ENCODE results near the gene CDRT4. TPM values are rescaled to one million over a fixed set of nuclear protein-coding genes. Genes with fewer than 3 reads are reported as not detected.

The CDRT4 gene
- total RNA-seq, 1 donor from 2014 or later = 10.1 TPM

- no peaks in the 10 kb centered on the region for H3K9me3 Mint-ChIP-seq (ENCODE audit: unreplicated experiment)
- H3K36me3 Mint-ChIP-seq (ENCODE audit: unreplicated experiment) = peaks cover 3% of the 10 kb centered on the region
- TF ChIP-seq CTCF (IDR thresholded peaks at IDR 0.05) = no peak
- no peak for DNase-seq (ENCODE audit: extremely low spot score, unreplicated experiment)
- H3K27ac Mint-ChIP-seq (ENCODE audit: unreplicated experiment) = no peak overlapping the region
- peaks cover 52% of the 10 kb centered on the region for H3K4me1 Mint-ChIP-seq (ENCODE audit: unreplicated experiment)
- no peak overlapping the region for H3K4me3 Mint-ChIP-seq (ENCODE audit: unreplicated experiment)
- no peaks in the 10 kb centered on the region for H3K27me3 Mint-ChIP-seq (ENCODE audit: unreplicated experiment)
Observed at GRCh38 chr17:15412606-15413005, 54.8 kb downstream of the CDRT4 start.

- no peak for DNase-seq (ENCODE audit: extremely low spot score, unreplicated experiment)
- Mint-ChIP-seq H3K9me3 (ENCODE audit: unreplicated experiment) (no peaks in the 10 kb centered on the region), H3K36me3 (ENCODE audit: unreplicated experiment) (no peaks in the 10 kb centered on the region), H3K27me3 (ENCODE audit: unreplicated experiment) (no peaks in the 10 kb centered on the region), H3K4me3 (ENCODE audit: unreplicated experiment) (no peak overlapping the region), H3K27ac (ENCODE audit: unreplicated experiment) (peak overlapping the region; percentile 44), H3K4me1 (ENCODE audit: unreplicated experiment) (peaks cover 55% of the 10 kb centered on the region)
- no peak for TF ChIP-seq CTCF (IDR thresholded peaks at IDR 0.05)
Observed at GRCh38 chr17:15411384-15412198, 55.8 kb downstream of the CDRT4 start.

GRCh38 chr17:15409721-15410250, 57.6 kb downstream of the CDRT4 start:
- TF ChIP-seq CTCF (IDR thresholded peaks at IDR 0.05) = no peak
- peaks cover 62% of the 10 kb centered on the region for H3K4me1 Mint-ChIP-seq (ENCODE audit: unreplicated experiment)
- DNase-seq (ENCODE audit: extremely low spot score, unreplicated experiment) = no peak
- H3K27me3 Mint-ChIP-seq (ENCODE audit: unreplicated experiment) = no peaks in the 10 kb centered on the region
- H3K9me3 Mint-ChIP-seq (ENCODE audit: unreplicated experiment) = no peaks in the 10 kb centered on the region
- H3K27ac Mint-ChIP-seq (ENCODE audit: unreplicated experiment) = peak overlapping the region; percentile 92
- no peak overlapping the region for H3K4me3 Mint-ChIP-seq (ENCODE audit: unreplicated experiment)
- no peaks in the 10 kb centered on the region for H3K36me3 Mint-ChIP-seq (ENCODE audit: unreplicated experiment)

GRCh38 chr17:15408803-15409202, 58.6 kb downstream of the CDRT4 start:
- Mint-ChIP-seq H3K27ac (ENCODE audit: unreplicated experiment) (peak overlapping the region; percentile 92), H3K4me3 (ENCODE audit: unreplicated experiment) (peak overlapping the region; percentile 7), H3K36me3 (ENCODE audit: unreplicated experiment) (no peaks in the 10 kb centered on the region), H3K9me3 (ENCODE audit: unreplicated experiment) (no peaks in the 10 kb centered on the region), H3K27me3 (ENCODE audit: unreplicated experiment) (no peaks in the 10 kb centered on the region), H3K4me1 (ENCODE audit: unreplicated experiment) (peaks cover 69% of the 10 kb centered on the region)
- DNase-seq (ENCODE audit: extremely low spot score, unreplicated experiment) = no peak
- TF ChIP-seq CTCF (IDR thresholded peaks at IDR 0.05) = no peak

GRCh38 chr17:15406081-15406480, 61.3 kb downstream of the CDRT4 start:
- TF ChIP-seq CTCF (IDR thresholded peaks at IDR 0.05) = no peak
- Mint-ChIP-seq H3K36me3 (ENCODE audit: unreplicated experiment) (no peaks in the 10 kb centered on the region), H3K27ac (ENCODE audit: unreplicated experiment) (no peak overlapping the region), H3K27me3 (ENCODE audit: unreplicated experiment) (no peaks in the 10 kb centered on the region), H3K4me3 (ENCODE audit: unreplicated experiment) (no peak overlapping the region), H3K4me1 (ENCODE audit: unreplicated experiment) (peaks cover 73% of the 10 kb centered on the region), H3K9me3 (ENCODE audit: unreplicated experiment) (no peaks in the 10 kb centered on the region)
- DNase-seq (ENCODE audit: extremely low spot score, unreplicated experiment) = no peak

Measured in osteocyte (in vitro differentiated cells).